Spleen (tissue), 11 donors: ENCODE data around the gene COL23A1. TPM values are rescaled to one million over a fixed set of nuclear protein-coding genes. Genes with fewer than 3 reads are reported as not detected.

Experiments
- DNase-seq: peaks from one replicate; pipeline ENCODE4 v3.0.0-alpha.2; 2020
- H3K27ac ChIP-seq, 8 donors: fragments of 200-600 bp; sonication (generic) in 7 of 8; 1 replicate in 4 of 8; 2 replicates in 4 of 8; pipeline versions ENCODE4 v1.5.0 to v1.8.0; 2016 to 2021; ENCODE audit warnings: inconsistent platforms in 4 of 8, mild to moderate bottlenecking in 4 of 8, moderate library complexity in 1 of 8
- H3K27me3 ChIP-seq, 7 donors: fragments of 200-600 bp; sonication (generic) in 6 of 7; replicated peaks in 1 of 7; 1 replicate in 4 of 7; 2 replicates in 3 of 7; pipeline versions ENCODE4 v1.5.0 to v1.8.0; 2016 to 2021; ENCODE audit warnings: inconsistent platforms in 3 of 7, mild to moderate bottlenecking in 1 of 7
- H3K36me3 ChIP-seq, 6 donors: fragments of 200-600 bp; sonication (generic) in 5 of 6; 1 replicate in 4 of 6; 2 replicates in 2 of 6; pipeline versions ENCODE4 v1.5.0 to v1.8.0; 2016 to 2021; ENCODE audit warnings: inconsistent platforms in 2 of 6
- H3K4me1 ChIP-seq, 6 donors: fragments of 200-600 bp; sonication (generic) in 5 of 6; 1 replicate in 3 of 6; 2 replicates in 3 of 6; pipeline versions ENCODE4 v1.5.0 to v1.8.0; 2016 to 2021; ENCODE audit warnings: inconsistent platforms in 3 of 6
- H3K4me3 ChIP-seq, 8 donors: fragments of 200-600 bp; sonication (generic) in 7 of 8; 1 replicate in 4 of 8; 2 replicates in 4 of 8; pipeline versions ENCODE4 v1.5.0 to v1.8.0; 2016 to 2021; ENCODE audit warnings: inconsistent platforms in 4 of 8, mild to moderate bottlenecking in 4 of 8, moderate library complexity in 2 of 8
- H3K9me3 ChIP-seq, 8 donors: fragments of 200-600 bp; sonication (generic) in 7 of 8; 1 replicate in 4 of 8; 2 replicates in 4 of 8; pipeline versions ENCODE4 v1.5.0 to v1.8.0; 2016 to 2021; ENCODE audit warnings: inconsistent platforms in 4 of 8
- CTCF ChIP-seq, 11 experiments: fragments of 200-600 bp in 7 of 11; fragments of 450-650 bp in 4 of 11; sonication (generic) in 4 of 11; IDR thresholded peaks in 8 of 11; conservative IDR thresholded peaks in 3 of 11; 1 replicate in 7 of 11; 2 replicates in 4 of 11; pipeline versions ENCODE4 v1.4.0 to v1.8.0; 2016 to 2021; ENCODE audit warnings: antibody characterized with exemption in 11 of 11, inconsistent platforms in 4 of 11, mild to moderate bottlenecking in 1 of 11
- POLR2A ChIP-seq, 3 donors: fragments of 450-650 bp; IDR thresholded peaks; one replicate each; pipeline ENCODE4 v1.5.1; 2017; ENCODE audit warnings: antibody characterized with exemption in 3 of 3, mild to moderate bottlenecking in 1 of 3
- POLR2AphosphoS5 ChIP-seq, 3 donors: sonication (generic); formaldehyde crosslinking; IDR thresholded peaks; one replicate each; pipeline ENCODE4 v1.5.1; 2017; ENCODE audit warnings: antibody characterized with exemption in 3 of 3
- WGBS, 5 donors: extraction: QIAGEN DNeasy Blood & Tissue Kit in 3 of 5; methylation state at CpG; one replicate each; pipeline versions ENCODE4 v1.1.5 to v1.1.7; 2013 to 2018; 5-methylcytosine and 5-hydroxymethylcytosine counted together
- intact Hi-C: fragments of 100-400 bp; cut with DNase I; formaldehyde crosslinking; loops from one replicate; pipeline ENCODE4 v1.15.0; 2023; ENCODE audit warnings: low total_unique reads
- polyA plus RNA-seq, 3 donors: library from polyadenylated mRNA; stranded (reverse); fragments of 200-250 nt; gene quantifications; one replicate each; pipeline ENCODE4 v1.2.1, GENCODE V29; 2013
- total RNA-seq, 7 donors: library from RNA; depleted of rRNA in 3 of 7; stranded (reverse); fragments of >200 nt in 3 of 7; fragmentation: NEBNext Ultra II Directional in 4 of 7; extraction: Animal tissue kit (Norgen Biotek cat#: 25700) in 4 of 7; gene quantifications; one replicate each; pipeline versions ENCODE4 v1.1.0 to v1.2.1, GENCODE V29; 2016 to 2021
- donor health status: healthy with polysubstance abuse.
- donor health status: DM: no; HTN: no; CAD: no; lungs with moderate emphysema.
- donor health status: DM: no; HTN: no; CAD: no.
- donor health status: Bipolar disorder and iron deficiency.
- donor health status: healthy.
- donor health status: DM: no; HTN: no; CAD: no.
- donor health status: DM: yes; HTN: yes; CAD: no.

The COL23A1 gene
- total and polyA plus RNA-seq, 10 donors, result 0.63 to 3.8 (median 1.9) TPM

DNA sequence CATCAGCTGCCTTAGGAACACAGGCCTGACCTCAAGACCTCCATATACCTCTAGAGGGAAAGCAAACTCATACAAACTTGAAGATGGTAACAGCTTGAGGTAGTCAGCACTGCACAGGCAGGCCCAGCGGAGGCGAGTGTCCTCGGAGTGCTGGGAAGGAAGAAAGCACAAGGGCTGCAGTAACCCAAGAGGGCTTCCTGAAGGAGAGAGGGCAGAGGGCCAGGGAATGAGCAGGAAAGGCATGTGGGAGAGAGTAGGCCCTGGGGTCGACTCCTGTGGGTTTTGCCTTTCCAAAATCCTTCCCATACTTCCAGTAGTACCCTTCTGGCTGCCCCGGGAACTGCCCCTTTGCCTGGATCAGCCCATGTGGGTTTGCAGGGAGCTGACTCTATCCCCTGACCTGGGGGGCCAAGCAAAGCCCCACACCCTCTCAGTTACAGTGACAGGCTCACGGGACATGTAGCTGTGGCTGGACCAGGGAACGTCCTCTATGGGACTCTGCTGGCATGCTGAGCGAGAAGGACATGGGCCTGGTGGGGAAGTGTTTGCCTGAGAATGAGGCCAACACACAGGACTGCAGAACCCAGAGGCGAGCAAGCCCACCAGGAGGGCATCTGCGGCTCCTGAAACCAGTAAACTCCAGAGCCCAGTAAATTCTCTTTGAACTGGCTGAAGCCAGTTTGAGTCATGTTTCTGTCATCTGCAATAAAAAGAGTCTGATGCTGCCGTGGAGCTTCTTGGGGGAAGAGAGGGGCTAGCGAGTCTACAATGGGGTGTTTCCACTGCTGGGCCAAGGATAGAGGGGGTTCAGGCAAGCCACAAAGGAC lies 64.1 kb downstream of the COL23A1 start:
- H3K27me3 ChIP-seq, result no peaks in the 10 kb centered on the region
- peak; percentile 51 for DNase-seq
- WGBS, 5 donors, result 79 to 88% (median 81%) methylated on average over 12 of the region's 12 CpGs
- no peaks in the 10 kb centered on the region for H3K9me3 ChIP-seq
- no peak overlapping the region for H3K4me3 ChIP-seq
- H3K4me1 ChIP-seq, result no peaks in the 10 kb centered on the region
- no peaks in the 10 kb centered on the region for H3K36me3 ChIP-seq
- TF ChIP-seq POLR2AphosphoS5 (IDR thresholded peaks at IDR 0.05) (no peak), POLR2A (IDR thresholded peaks at IDR 0.05) (no peak), CTCF (IDR thresholded peaks at IDR 0.05 in 8 of 11, conservative IDR thresholded peaks at IDR 0.05 in 3 of 11) (no peak)
- intact Hi-C loops, result no loop called here
- H3K27ac ChIP-seq, result no peak overlapping the region

- Histone ChIP-seq H3K4me3 (no peak overlapping the region), H3K27ac (no peak overlapping the region), H3K27me3 (no peaks in the 10 kb centered on the region), H3K4me1 (no peaks in the 10 kb centered on the region), H3K36me3 (no peaks in the 10 kb centered on the region), H3K9me3 (no peaks in the 10 kb centered on the region)
- WGBS, 5 donors, result 78 to 90% (median 80%) methylated on average over 8 to 10 of the region's 10 CpGs
- DNase-seq, result peak; percentile 43
- TF ChIP-seq POLR2AphosphoS5 (IDR thresholded peaks at IDR 0.05), result no peak
- intact Hi-C loops, result no loop called here
Measured at GRCh38 chr5:178524093-178524882, 65.9 kb downstream of the COL23A1 start.

- intact Hi-C loops, result no loop called here
- no peaks in the 10 kb centered on the region for H3K36me3 ChIP-seq
- no peak overlapping the region for H3K27ac ChIP-seq
- no peak for DNase-seq
- no peaks in the 10 kb centered on the region for H3K4me1 ChIP-seq
- no peaks in the 10 kb centered on the region for H3K9me3 ChIP-seq
- no peak for TF ChIP-seq POLR2A (IDR thresholded peaks at IDR 0.05)
- no peak for TF ChIP-seq POLR2AphosphoS5 (IDR thresholded peaks at IDR 0.05)
- TF ChIP-seq CTCF (IDR thresholded peaks at IDR 0.05 in 8 of 11, conservative IDR thresholded peaks at IDR 0.05 in 3 of 11), result no peak
- WGBS, 5 donors, result 91 to 95% (median 93%) methylated on average over 14 of the region's 14 CpGs
- no peak overlapping the region for H3K4me3 ChIP-seq
- H3K27me3 ChIP-seq, result no peaks in the 10 kb centered on the region
Measured at GRCh38 chr5:178522361-178522760, 67.8 kb downstream of the COL23A1 start.

- no peaks in the 10 kb centered on the region for H3K4me1 ChIP-seq
- H3K9me3 ChIP-seq, result no peaks in the 10 kb centered on the region
- TF ChIP-seq CTCF (IDR thresholded peaks at IDR 0.05 in 8 of 11, conservative IDR thresholded peaks at IDR 0.05 in 3 of 11), result no peak
- no peak for TF ChIP-seq POLR2A (IDR thresholded peaks at IDR 0.05)
- TF ChIP-seq POLR2AphosphoS5 (IDR thresholded peaks at IDR 0.05), result no peak
- intact Hi-C loops, result no loop called here
- peaks cover 0 to 13% (median 0%) of the 10 kb centered on the region in 7 donors for H3K27me3 ChIP-seq
- H3K4me3 ChIP-seq, result no peak overlapping the region
- 82 to 90% (median 88%) methylated on average over 4 of the region's 4 CpGs for WGBS, 5 donors
- no peak for DNase-seq
- H3K27ac ChIP-seq, result no peak overlapping the region
- no peaks in the 10 kb centered on the region for H3K36me3 ChIP-seq
Measured at GRCh38 chr5:178520851-178521250, 69.3 kb downstream of the COL23A1 start.
